Measurements from ENCODE around the gene AGXT.

AGXT gene

GRCh38 chr2:240899468-240899865, 30.8 kb downstream of the AGXT start:
- DNase-seq, result no peak

GRCh38 chr2:240900141-240900860, 31.7 kb downstream of the AGXT start:
- no peak for DNase-seq

- DNase-seq, result no peak
Measured at GRCh38 chr2:240901986-240902614, 33.5 kb downstream of the AGXT start.

- DNase-seq, result no peak
Measured at GRCh38 chr2:240902615-240903041, 34.0 kb downstream of the AGXT start.

GRCh38 chr2:240903191-240904060, 34.8 kb downstream of the AGXT start:
- no peak for DNase-seq

- no peak for DNase-seq
Measured at GRCh38 chr2:240904216-240905175, 35.9 kb downstream of the AGXT start.

GRCh38 chr2:240905176-240905781, 36.7 kb downstream of the AGXT start:
- DNase-seq, result no peak

- DNase-seq, result no peak
Measured at GRCh38 chr2:240906141-240906910, 37.7 kb downstream of the AGXT start, which contains the start of gene CROCC2. CROCC2 (plus strand) TSS chr2:240906336; CDS start chr2:240906514, 178 bp downstream.

GRCh38 chr2:240906911-240907590, 38.4 kb downstream of the AGXT start:
- DNase-seq, result no peak

GRCh38 chr2:240909216-240909974, 40.8 kb downstream of the AGXT start:
- DNase-seq, result no peak

GRCh38 chr2:240911641-240912265, 43.1 kb downstream of the AGXT start:
- DNase-seq, result no peak

- no peak for DNase-seq
Measured at GRCh38 chr2:240912878-240913809, 44.5 kb downstream of the AGXT start.

GRCh38 chr2:240913810-240914644, 45.4 kb downstream of the AGXT start:
- peak; percentile 19 for DNase-seq

- DNase-seq, result no peak
Measured at GRCh38 chr2:240914645-240915525, 46.3 kb downstream of the AGXT start.

GRCh38 chr2:240915526-240916341, 47.1 kb downstream of the AGXT start:
- DNase-seq, result no peak

Measured in NCI-H1105 treated with DMSO at 0.1 percent for 48 hours (cell line).